K562 (cell line): ENCODE results near the gene EGFL6. TPM values are rescaled to one million over a fixed set of nuclear protein-coding genes. Genes with fewer than 3 reads are reported as not detected.

ENCODE experiments used
- ATAC-seq: fragments of 200-7000 bp; cut with Tn5 transposase; 3 replicates; pipeline ENCODE4 v1.9.1; 2020; ENCODE audit warnings: moderate library complexity
- BruUV-seq: library from RNA; stranded (reverse); fragments of 400-500 nt; replicated peaks from 2 replicates; lab custom pipeline; 2021; lab: Mats Ljungman, UMichigan
- CTCF ChIA-PET: fragments of 300-600 bp; formaldehyde crosslinking; extraction: SDS; loops from one replicate; lab custom pipeline; 2021; ENCODE audit warnings: low intra/inter-chr PET ratio; lab: Yijun Ruan, JAX
- POLR2A ChIA-PET: fragments of 300-600, 350-650 bp; sonication (Branson Sonifier 250); formaldehyde crosslinking; extraction: SDS; loops from one replicate; lab custom pipeline; 2021; ENCODE audit warnings: antibody characterized with exemption, inconsistent platforms; lab: Yijun Ruan, JAX
- DNase-seq, 4 experiments: peaks; one replicate each; pipeline versions ENCODE4 v3.0.0 to v3.0.0-alpha.2; 2011 to 2018; ENCODE audit warnings: low spot score in 3 of 4, mixed read lengths in 3 of 4; ENCODE audit errors: extremely low read depth in 1 of 4
- FAIRE-seq: peaks from 2 replicates; lab custom pipeline; 2011; peaks lifted over from hg19 to GRCh38; lab: Jason Lieb, UNC
- H2AFZ ChIP-seq: 2 replicates; pipeline ENCODE4 v1.6.0; 2011; ENCODE audit warnings: low read depth, low read length, control low read depth, inconsistent platforms
- H3K27ac ChIP-seq: fragments of 200-600 bp; 3 replicates; pipeline ENCODE4 v1.8.0; 2011; ENCODE audit warnings: low read depth, mild to moderate bottlenecking, control low read depth, inconsistent platforms, low read length, moderate library complexity, mixed read lengths; ENCODE audit errors: extremely low read depth
- H3K27me3 ChIP-seq, 2 experiments: fragments of 300-600 bp in 1 of 2; 2 replicates in 1 of 2; 3 replicates in 1 of 2; pipeline versions ENCODE4 v1.6.0 to v1.8.0; 2011; ENCODE audit warnings: inconsistent platforms in 2 of 2, low read length in 2 of 2, mild to moderate bottlenecking in 1 of 2, mixed read lengths in 1 of 2, moderate library complexity in 1 of 2; ENCODE audit not compliant: control insufficient read depth in 2 of 2, insufficient read depth in 2 of 2
- H3K36me3 ChIP-seq: fragments of 300-600 bp; 3 replicates; pipeline ENCODE4 v1.8.0; 2011; ENCODE audit warnings: mild to moderate bottlenecking, low read length, inconsistent platforms; ENCODE audit not compliant: control insufficient read depth, insufficient read depth
- H3K4me1 ChIP-seq, 2 experiments: fragments of 200-600 bp in 1 of 2; replicated peaks in 1 of 2; 2 replicates in 1 of 2; 3 replicates in 1 of 2; pipeline versions ENCODE4 v1.5.1 to v1.8.0; 2011; ENCODE audit warnings: inconsistent platforms in 2 of 2, low read length in 2 of 2, mild to moderate bottlenecking in 1 of 2, mixed read lengths in 1 of 2, moderate library complexity in 1 of 2; ENCODE audit not compliant: control insufficient read depth in 2 of 2, insufficient read depth in 2 of 2
- H3K4me2 ChIP-seq: 2 replicates; pipeline ENCODE4 v1.6.1; 2011; ENCODE audit warnings: low read length, control low read depth, inconsistent platforms, mixed read lengths; ENCODE audit not compliant: insufficient read depth
- H3K4me3 ChIP-seq: fragments of 200-600 bp; sonication (generic), shearing (Covaris generic); 2 replicates; pipeline ENCODE4 v1.5.1; 2016; ENCODE audit warnings: control low read depth, inconsistent platforms
- H3K79me2 ChIP-seq: fragments of 200-600 bp; 3 replicates; pipeline ENCODE4 v1.8.0; 2011; ENCODE audit warnings: low read length, inconsistent platforms; ENCODE audit not compliant: control insufficient read depth, insufficient read depth
- H3K9ac ChIP-seq, 2 experiments: 2 replicates each; pipeline versions ENCODE4 v1.6.0 to v1.6.1; 2011; ENCODE audit warnings: low read depth in 2 of 2, low read length in 2 of 2, control low read depth in 1 of 2, inconsistent platforms in 1 of 2, mild to moderate bottlenecking in 1 of 2, mixed read lengths in 1 of 2; ENCODE audit not compliant: insufficient read depth in 1 of 2
- H3K9me1 ChIP-seq: one replicate; pipeline ENCODE4 v1.6.0; 2011; ENCODE audit warnings: inconsistent platforms, mild to moderate bottlenecking, low read length, moderate library complexity; ENCODE audit not compliant: control insufficient read depth, insufficient read depth
- H3K9me3 ChIP-seq: replicated peaks from 2 replicates; pipeline ENCODE4 v1.5.1; 2011; ENCODE audit warnings: low read depth, low read length, inconsistent platforms; ENCODE audit not compliant: control insufficient read depth, insufficient read depth
- H4K20me1 ChIP-seq: replicated peaks from 2 replicates; pipeline ENCODE4 v1.6.1; 2011; ENCODE audit warnings: low read length, inconsistent platforms, mixed read lengths; ENCODE audit not compliant: control insufficient read depth, insufficient read depth
- FIP1L1 ChIP-seq: fragments of 200-400 bp; formaldehyde crosslinking; IDR thresholded peaks from 2 replicates; pipeline ENCODE4 v1.6.1; 2018; ENCODE audit warnings: mild to moderate bottlenecking, low read depth, low read length; ENCODE audit not compliant: poor library complexity, severe bottlenecking
- FOXK2 ChIP-seq, 2 experiments: fragments of 450-650 bp; IDR thresholded peaks in 1 of 2; conservative IDR thresholded peaks in 1 of 2; 2 replicates each; pipeline ENCODE4 v1.6.1; 2016; ENCODE audit warnings: low read depth in 2 of 2, mild to moderate bottlenecking in 1 of 2
- MAFG ChIP-seq: fragments of 450-650 bp; conservative IDR thresholded peaks from 2 replicates; pipeline ENCODE4 v1.6.1; 2016; ENCODE audit warnings: missing genetic modification characterization, missing compliant biosample characterization
- NR4A1 ChIP-seq, 2 experiments: fragments of 250-450 bp in 1 of 2; fragments of 450-650 bp in 1 of 2; sonication (Bioruptor Pico) in 1 of 2; IDR thresholded peaks; 2 replicates each; pipeline versions ENCODE4 v1.4.0 to v1.6.1; 2016 to 2020; ENCODE audit warnings: mild to moderate bottlenecking in 2 of 2, missing compliant biosample characterization in 1 of 2, missing genetic modification characterization in 1 of 2, moderate library complexity in 1 of 2
- POLR2AphosphoS2 ChIP-seq: IDR thresholded peaks from 2 replicates; pipeline ENCODE4 v1.6.1; 2012; ENCODE audit warnings: low read length, improper control_type of control experiment
- SFPQ ChIP-seq: fragments of 200-400 bp; formaldehyde crosslinking; IDR thresholded peaks from 2 replicates; pipeline ENCODE4 v1.6.1; 2017; ENCODE audit warnings: mild to moderate bottlenecking, low read depth, low read length, moderate library complexity
- SRSF1 ChIP-seq: fragments of 200-400 bp; formaldehyde crosslinking; IDR thresholded peaks from 2 replicates; pipeline ENCODE4 v1.6.1; 2017; ENCODE audit warnings: mild to moderate bottlenecking, low read depth, low read length, moderate library complexity
- THAP7 ChIP-seq: fragments of 250-450 bp; sonication (Bioruptor Pico); IDR thresholded peaks from 2 replicates; pipeline ENCODE4 v1.5.0; 2021
- WGBS: fragments of 100-300 bp; shearing (Covaris generic); methylation state at CpG from one replicate; pipeline ENCODE4 v1.1.6; 2016; ENCODE audit warnings: low coverage, mixed read lengths; ENCODE audit not compliant: insufficient coverage; ENCODE audit errors: missing lambda C conversion rate; 5-methylcytosine and 5-hydroxymethylcytosine counted together
- in situ Hi-C: fragments of 300-500 bp; cut with MboI; formaldehyde crosslinking; loops from 4 replicates; pipeline ENCODE4 v1.15.0; 2018; ENCODE audit warnings: inconsistent platforms, mixed read lengths
- intact Hi-C: fragments of 100-400 bp; cut with micrococcal nuclease; formaldehyde crosslinking; loops from 2 replicates; pipeline ENCODE4 v1.14.2; 2022
- polyA plus RNA-seq, 8 experiments: library from polyadenylated mRNA; depleted of rRNA in 4 of 8; stranded (reverse) in 5 of 8; unstranded in 3 of 8; fragments of >200 nt; fragmentation: Nextera tagmentation in 2 of 8; fragmentation: Illumina TruSeq in 1 of 8; extraction: Ambion mirVana in 2 of 8; extraction: Trizol in 1 of 8; gene quantifications; 2 replicates each; pipeline versions ENCODE4 v1.2.1 to v1.2.3, GENCODE V29; 2011 to 2014; ENCODE audit warnings: inconsistent platforms in 1 of 8, missing spikeins in 1 of 8
- total RNA-seq, 7 experiments: library from RNA; depleted of rRNA in 6 of 7; stranded (reverse); fragments of >200 nt in 6 of 7; fragmentation: Illumina TruSeq in 2 of 7; extraction: Trizol in 2 of 7; gene quantifications; 2 replicates each; pipeline versions ENCODE4 v1.2.1 to v1.2.3, GENCODE V29; 2011 to 2021; ENCODE audit warnings: low replicate concordance in 1 of 7

Gene EGFL6
- total and polyA plus RNA-seq, 9 of the 15 experiments (the other 6 are each of a cell fraction or from before 2014, with no cell fraction given): 0.01 TPM; not detected in 8

DNA sequence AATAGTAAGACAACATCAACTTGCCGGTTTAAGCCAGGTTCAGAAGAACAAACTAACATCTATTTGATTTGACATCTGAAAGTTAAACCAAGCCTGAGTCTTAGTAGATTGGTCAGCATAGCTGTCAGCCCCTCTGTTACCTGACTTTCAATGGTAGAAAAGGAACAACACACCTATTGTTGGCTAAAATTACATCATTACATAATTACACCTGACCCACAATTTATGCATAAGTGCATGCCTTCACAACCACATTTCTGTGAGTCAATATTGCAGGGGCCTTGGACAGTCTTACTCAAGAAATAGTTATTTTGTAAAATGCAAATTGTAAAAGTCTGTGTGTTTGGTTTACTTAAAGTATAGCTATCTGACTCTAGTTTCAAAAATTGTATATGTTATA is 36.2 kb downstream of the EGFL6 start (continued):
- no peak for TF ChIP-seq SFPQ
- TF ChIP-seq SRSF1: no peak
- no peak for TF ChIP-seq FIP1L1
- TF ChIP-seq POLR2AphosphoS2: no peak
- TF ChIP-seq MAFG (tag): no peak

- DNase-seq (no peak), FAIRE-seq (no peak), ATAC-seq (no peak)
- 0% methylated on average over 6 of the region's 6 CpGs for WGBS
- no peak overlapping the region for H3K27ac ChIP-seq
- H3K9me1 ChIP-seq: no peaks in the 10 kb centered on the region
- H2AFZ ChIP-seq: no peak overlapping the region
- BruUV-seq: no TSS peak
- H3K79me2 ChIP-seq: no peaks in the 10 kb centered on the region
- H4K20me1 ChIP-seq: no peaks in the 10 kb centered on the region
- H3K27me3 ChIP-seq: peaks cover 0 to 5% of the 10 kb centered on the region in 2 experiments; a peak in 2 of 5 replicates
- intact Hi-C loops (no loop called here), in situ Hi-C loops (no loop called here)
- no peaks in the 10 kb centered on the region for H3K36me3 ChIP-seq
- H3K4me1 ChIP-seq: no peaks in the 10 kb centered on the region
- H3K9me3 ChIP-seq: no peaks in the 10 kb centered on the region
- ChIA-PET CTCF (no interaction called here), POLR2A (interaction anchor here (0.7 to 1.0 kb wide), 2 partner anchors 9 to 45 kb away, joined by 3 read pairs; partner anchors contain the start of gene TCEANC)
- H3K4me2 ChIP-seq: no peak overlapping the region
- no peak overlapping the region for H3K4me3 ChIP-seq
- TF ChIP-seq FOXK2 (conservative IDR thresholded peaks at IDR 0.05 in 1 of 2, IDR thresholded peaks at IDR 0.05 in 1 of 2; ENCODE audit: low read depth in 2 of 2): no peak
- no peak for TF ChIP-seq NR4A1 (CRISPR knock-in tag; IDR thresholded peaks at IDR 0.05)
- TF ChIP-seq NR4A1 (tag; IDR thresholded peaks at IDR 0.05): no peak
- TF ChIP-seq THAP7: no peak
- H3K9ac ChIP-seq: no peak overlapping the region
These were observed 38.1 kb downstream of the EGFL6 start for GRCh38 chrX:13607331-13607995.
